Measurements from ENCODE around the gene FGFR1OP2. TPM values are rescaled to one million over a fixed set of nuclear protein-coding genes. Genes with fewer than 3 reads are reported as not detected.

The FGFR1OP2 gene
- total RNA-seq, 1 experiment from 2014 or later, result 86.9 TPM

- Histone ChIP-seq H3K9me3 (no peaks in the 10 kb centered on the region), H3K4me1 (peaks cover 22% of the 10 kb centered on the region), H3K27me3 (replicated peaks; ENCODE audit: control insufficient read depth, insufficient read depth, low read length) (no peaks in the 10 kb centered on the region), H3K4me3 (ENCODE audit: low read depth, low read length) (no peak overlapping the region), H3K36me3 (ENCODE audit: control insufficient read depth, insufficient read depth, low read length) (no peaks in the 10 kb centered on the region)
- ChIA-PET POLR2A (no interaction called here), CTCF (no interaction called here)
- Mint-ChIP-seq H3K27ac (ENCODE audit: unreplicated experiment) (no peak overlapping the region), H3K27me3 (ENCODE audit: insufficient read depth, unreplicated experiment) (no peaks in the 10 kb centered on the region), H3K9me3 (ENCODE audit: unreplicated experiment) (no peaks in the 10 kb centered on the region), H3K4me1 (ENCODE audit: low read depth, unreplicated experiment) (peaks cover 20% of the 10 kb centered on the region), H3K36me3 (ENCODE audit: insufficient read depth, unreplicated experiment) (peaks cover 11% of the 10 kb centered on the region), H3K4me3 (ENCODE audit: unreplicated experiment) (no peak overlapping the region)
- BruUV-seq (replicated peaks), result no TSS peak
- intact Hi-C loops (cut with micrococcal nuclease; ENCODE audit: unreplicated experiment), result no loop called here
- TF ChIP-seq, protein P1, sequence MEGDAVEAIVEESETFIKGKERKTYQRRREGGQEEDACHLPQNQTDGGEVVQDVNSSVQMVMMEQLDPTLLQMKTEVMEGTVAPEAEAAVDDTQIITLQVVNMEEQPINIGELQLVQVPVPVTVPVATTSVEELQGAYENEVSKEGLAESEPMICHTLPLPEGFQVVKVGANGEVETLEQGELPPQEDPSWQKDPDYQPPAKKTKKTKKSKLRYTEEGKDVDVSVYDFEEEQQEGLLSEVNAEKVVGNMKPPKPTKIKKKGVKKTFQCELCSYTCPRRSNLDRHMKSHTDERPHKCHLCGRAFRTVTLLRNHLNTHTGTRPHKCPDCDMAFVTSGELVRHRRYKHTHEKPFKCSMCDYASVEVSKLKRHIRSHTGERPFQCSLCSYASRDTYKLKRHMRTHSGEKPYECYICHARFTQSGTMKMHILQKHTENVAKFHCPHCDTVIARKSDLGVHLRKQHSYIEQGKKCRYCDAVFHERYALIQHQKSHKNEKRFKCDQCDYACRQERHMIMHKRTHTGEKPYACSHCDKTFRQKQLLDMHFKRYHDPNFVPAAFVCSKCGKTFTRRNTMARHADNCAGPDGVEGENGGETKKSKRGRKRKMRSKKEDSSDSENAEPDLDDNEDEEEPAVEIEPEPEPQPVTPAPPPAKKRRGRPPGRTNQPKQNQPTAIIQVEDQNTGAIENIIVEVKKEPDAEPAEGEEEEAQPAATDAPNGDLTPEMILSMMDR (IDR thresholded peaks at IDR 0.05; ENCODE audit: insufficient read depth in 1 of 2, low read depth in 1 of 2, low read length in 1 of 2, severe bottlenecking in 1 of 2, unreplicated experiment in 1 of 2), result no peak
- no peak for DNase-seq
Observed at GRCh38 chr12:26940516-26941214, 2.4 kb downstream of the FGFR1OP2 start.

GRCh38 chr12:26941215-26941594, 2.9 kb downstream of the FGFR1OP2 start:
- DNase-seq, result no peak
- BruUV-seq (replicated peaks), result no TSS peak
- Histone ChIP-seq H3K4me1 (peaks cover 19% of the 10 kb centered on the region), H3K9me3 (no peaks in the 10 kb centered on the region), H3K36me3 (ENCODE audit: control insufficient read depth, insufficient read depth, low read length) (no peaks in the 10 kb centered on the region), H3K27me3 (replicated peaks; ENCODE audit: control insufficient read depth, insufficient read depth, low read length) (no peaks in the 10 kb centered on the region), H3K4me3 (ENCODE audit: low read depth, low read length) (no peak overlapping the region)
- H3K9me3 Mint-ChIP-seq (ENCODE audit: unreplicated experiment), result no peaks in the 10 kb centered on the region
- TF ChIP-seq, protein P1 (IDR thresholded peaks at IDR 0.05; ENCODE audit: insufficient read depth in 1 of 2, low read depth in 1 of 2, low read length in 1 of 2, severe bottlenecking in 1 of 2, unreplicated experiment in 1 of 2), result no peak
- intact Hi-C loops (cut with micrococcal nuclease; ENCODE audit: unreplicated experiment), result no loop called here
- H3K4me1 Mint-ChIP-seq (ENCODE audit: low read depth, unreplicated experiment), result peaks cover 20% of the 10 kb centered on the region
- peaks cover 11% of the 10 kb centered on the region for H3K36me3 Mint-ChIP-seq (ENCODE audit: insufficient read depth, unreplicated experiment)
- H3K27ac Mint-ChIP-seq (ENCODE audit: unreplicated experiment), result no peak overlapping the region
- no peak overlapping the region for H3K4me3 Mint-ChIP-seq (ENCODE audit: unreplicated experiment)
- no peaks in the 10 kb centered on the region for H3K27me3 Mint-ChIP-seq (ENCODE audit: insufficient read depth, unreplicated experiment)
- ChIA-PET POLR2A (no interaction called here), CTCF (no interaction called here)

DNA sequence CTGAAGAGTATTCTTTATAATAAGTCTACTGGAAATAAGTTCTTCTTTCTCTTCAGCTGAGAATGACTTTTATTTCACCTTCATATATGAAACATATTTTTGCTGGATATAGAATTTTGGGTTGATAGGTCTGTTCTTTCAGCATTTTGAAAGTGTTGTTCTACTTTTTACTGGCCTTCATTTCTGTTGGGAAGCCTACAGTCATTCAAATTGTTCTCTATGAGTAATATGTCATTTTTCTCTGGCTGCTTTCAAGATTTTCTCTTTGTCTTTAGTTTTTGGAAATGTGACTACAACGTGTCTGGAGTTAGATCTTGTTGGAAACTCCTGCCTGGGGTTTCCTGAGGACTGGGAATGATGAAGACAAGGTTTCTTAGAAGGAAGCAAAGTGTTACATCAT, 10.0 kb downstream of the FGFR1OP2 start:
- Histone ChIP-seq H3K9me3 (no peaks in the 10 kb centered on the region), H3K36me3 (ENCODE audit: control insufficient read depth, insufficient read depth, low read length) (no peaks in the 10 kb centered on the region; the same call in 1 of the 2 replicates), H3K27me3 (replicated peaks; ENCODE audit: control insufficient read depth, insufficient read depth, low read length) (no peaks in the 10 kb centered on the region), H3K4me1 (no peaks in the 10 kb centered on the region; the same call in 1 of the 2 replicates), H3K4me3 (ENCODE audit: low read depth, low read length) (no peak overlapping the region)
- DNase-seq, result no peak
- intact Hi-C loops (cut with micrococcal nuclease; ENCODE audit: unreplicated experiment), result no loop called here
- Mint-ChIP-seq H3K9me3 (ENCODE audit: unreplicated experiment) (peaks cover 10% of the 10 kb centered on the region), H3K27ac (ENCODE audit: unreplicated experiment) (no peak overlapping the region), H3K36me3 (ENCODE audit: insufficient read depth, unreplicated experiment) (peaks cover 8% of the 10 kb centered on the region), H3K4me1 (ENCODE audit: low read depth, unreplicated experiment) (no peaks in the 10 kb centered on the region), H3K4me3 (ENCODE audit: unreplicated experiment) (no peak overlapping the region), H3K27me3 (ENCODE audit: insufficient read depth, unreplicated experiment) (no peaks in the 10 kb centered on the region)
- ChIA-PET POLR2A (no interaction called here), CTCF (no interaction called here)
- TF ChIP-seq, protein P1 (IDR thresholded peaks at IDR 0.05; ENCODE audit: insufficient read depth in 1 of 2, low read depth in 1 of 2, low read length in 1 of 2, severe bottlenecking in 1 of 2, unreplicated experiment in 1 of 2), result no peak
- no TSS peak for BruUV-seq (replicated peaks)

Data from Caco-2 (cell line).